ENCODE data around the gene SECISBP2.

Gene SECISBP2

GRCh38 chr9:89318123-89319014, at the start of gene SECISBP2 (continued):
- TF ChIP-seq ZBTB10 (tag by site-specific recombination; IDR thresholded peaks at IDR 0.05) (peak; percentile 93), PRDM4 (tag by site-specific recombination; IDR thresholded peaks at IDR 0.05) (no peak), GFI1B (tag by site-specific recombination; IDR thresholded peaks at IDR 0.05) (peak; percentile 63), PBX3 (CRISPR knock-in tag; IDR thresholded peaks at IDR 0.05) (peak; percentile 92), BCL11B (tag by site-specific recombination; IDR thresholded peaks at IDR 0.05; ENCODE audit: low read depth) (peak; percentile 95), ZBTB20 (tag by site-specific recombination; IDR thresholded peaks at IDR 0.05) (peak; percentile 50; the same call in 1 of the 2 replicates), ZNF341 (tag by site-specific recombination; IDR thresholded peaks at IDR 0.05; ENCODE audit: low read depth) (peak; percentile 91), ZNF155 (tag by site-specific recombination; IDR thresholded peaks at IDR 0.05) (no peak), ZNF274 (IDR thresholded peaks at IDR 0.05; ENCODE audit: low read length) (no peak), ZNF274 (tag by site-specific recombination; IDR thresholded peaks at IDR 0.05; ENCODE audit: borderline replicate concordance) (no peak), ZNF555 (tag by site-specific recombination; conservative IDR thresholded peaks at IDR 0.05) (no peak), ZBTB44 (tag by site-specific recombination; IDR thresholded peaks at IDR 0.05) (peak; percentile 39; the same call in 1 of the 2 replicates), ZNF24 (tag by site-specific recombination; IDR thresholded peaks at IDR 0.05) (no peak)

- Histone ChIP-seq H3K36me3 (ENCODE audit: control insufficient read depth in 2 of 2, insufficient read depth in 1 of 2, low read length in 2 of 2) (no peaks in the 10 kb centered on the region), H3K27ac (ENCODE audit: extremely low read depth, low read depth, low read length) (no peak overlapping the region), H3K4me3 (ENCODE audit: low read depth, low read length) (no peak overlapping the region), H3K4me1 (ENCODE audit: control insufficient read depth, insufficient read depth, low read length) (no peaks in the 10 kb centered on the region), H3K9me3 (ENCODE audit: control insufficient read depth, insufficient read depth, low read depth, low read length) (no peaks in the 10 kb centered on the region)
- TF ChIP-seq ZNF112 (tag by site-specific recombination; IDR thresholded peaks at IDR 0.05), result no peak
- TF ChIP-seq SCRT2 (tag by site-specific recombination; IDR thresholded peaks at IDR 0.05), result no peak
- no peak for TF ChIP-seq PRDM6 (tag by site-specific recombination; IDR thresholded peaks at IDR 0.05)
- TF ChIP-seq SETDB1 (IDR thresholded peaks at IDR 0.05; ENCODE audit: insufficient read length, low read length), result peak; percentile 91
- TF ChIP-seq ZNF274 (IDR thresholded peaks at IDR 0.05; ENCODE audit: low read length), result no peak
- TF ChIP-seq ZNF274 (tag by site-specific recombination; IDR thresholded peaks at IDR 0.05; ENCODE audit: borderline replicate concordance), result no peak
- no peak for TF ChIP-seq SP2 (tag by site-specific recombination; IDR thresholded peaks at IDR 0.05)
- CTCF ChIA-PET, result interaction anchor here (0.7 kb wide), 1 partner anchor 102 kb away, joined by 3 read pairs; no protein-coding TSS in a partner anchor
- POLR2A ChIA-PET, result no interaction called here
Measured at GRCh38 chr9:89273528-89274279, 44.6 kb upstream of the SECISBP2 start.
